Measurements from ENCODE around the gene ADAMTSL1. TPM values are rescaled to one million over a fixed set of nuclear protein-coding genes. Genes with fewer than 3 reads are reported as not detected.

ADAMTSL1 gene
- total RNA-seq, 1 donor from 2014 or later, result 7.3 TPM

- DNase-seq, result no peak
Observed at GRCh38 chr9:18703151-18703900, 229.4 kb downstream of the ADAMTSL1 start.

GRCh38 chr9:18703901-18704379 lies 230.0 kb downstream of the ADAMTSL1 start:
- no peak for DNase-seq

- no peak for DNase-seq
Observed at GRCh38 chr9:18705796-18706392, 231.9 kb downstream of the ADAMTSL1 start.

- DNase-seq, result no peak
Observed at GRCh38 chr9:18706648-18707047, 232.7 kb downstream of the ADAMTSL1 start.

GRCh38 chr9:18707061-18707461 lies 233.1 kb downstream of the ADAMTSL1 start:
- DNase-seq, result no peak

GRCh38 chr9:18707489-18708205 lies 233.7 kb downstream of the ADAMTSL1 start:
- DNase-seq, result no peak

GRCh38 chr9:18708429-18708828 lies 234.5 kb downstream of the ADAMTSL1 start:
- no peak for DNase-seq

GRCh38 chr9:18710065-18710464 lies 236.1 kb downstream of the ADAMTSL1 start:
- DNase-seq, result no peak

GRCh38 chr9:18717759-18718158 lies 243.8 kb downstream of the ADAMTSL1 start:
- DNase-seq, result no peak

GRCh38 chr9:18718393-18718792 lies 244.4 kb downstream of the ADAMTSL1 start:
- DNase-seq, result no peak

- no peak for DNase-seq
Observed at GRCh38 chr9:18718932-18719331, 245.0 kb downstream of the ADAMTSL1 start.

- DNase-seq, result no peak
Observed at GRCh38 chr9:18720691-18721090, 246.7 kb downstream of the ADAMTSL1 start.

- no peak for DNase-seq
Observed at GRCh38 chr9:18721267-18721994, 247.5 kb downstream of the ADAMTSL1 start.

GRCh38 chr9:18721995-18722310 lies 248.0 kb downstream of the ADAMTSL1 start:
- DNase-seq, result no peak

- DNase-seq, result no peak
Observed at GRCh38 chr9:18722882-18723281, 248.9 kb downstream of the ADAMTSL1 start.

- DNase-seq, result no peak
Observed at GRCh38 chr9:18723366-18723765, 249.4 kb downstream of the ADAMTSL1 start.

GRCh38 chr9:18726546-18726945 lies 252.6 kb downstream of the ADAMTSL1 start:
- no peak for DNase-seq

GRCh38 chr9:18727904-18728303 lies 254.0 kb downstream of the ADAMTSL1 start:
- DNase-seq, result no peak

- DNase-seq, result no peak
Observed at GRCh38 chr9:18728642-18729041, 254.7 kb downstream of the ADAMTSL1 start.

GRCh38 chr9:18730241-18730640 lies 256.3 kb downstream of the ADAMTSL1 start:
- DNase-seq, result no peak

- no peak for DNase-seq
Observed at GRCh38 chr9:18739127-18739526, 265.2 kb downstream of the ADAMTSL1 start.

- no peak for DNase-seq
Observed at GRCh38 chr9:18739641-18740318, 265.8 kb downstream of the ADAMTSL1 start.

All from occipital lobe (tissue), 2 donors.